Psoas muscle (tissue), 8 donors: ENCODE data around the gene ERBIN. TPM values are rescaled to one million over a fixed set of nuclear protein-coding genes. Genes with fewer than 3 reads are reported as not detected.
A peak's percentile ranks its signal among the peaks of the same experiment; 100 is the strongest.

Source experiments
- ATAC-seq, 4 donors: fragments of 200-7000 bp; cut with Tn5 transposase; one replicate each; pipeline ENCODE4 v1.9.1; 2020; ENCODE audit warnings: moderate library complexity in 3 of 4, mild to moderate bottlenecking in 2 of 4
- DNase-seq, 2 donors: peaks; one replicate each; pipeline ENCODE4 v3.0.0-alpha.2; 2020
- H3K27ac ChIP-seq: fragments of 200-600 bp; one replicate; pipeline ENCODE4 v1.8.0; 2022
- H3K27me3 ChIP-seq, 3 donors: fragments of 200-600 bp in 1 of 3; one replicate each; pipeline versions ENCODE4 v1.6.1 to v1.8.0; 2013 to 2022; ENCODE audit warnings: low read length in 2 of 3, mild to moderate bottlenecking in 2 of 3, moderate library complexity in 1 of 3; ENCODE audit not compliant: insufficient read depth in 3 of 3
- H3K36me3 ChIP-seq, 2 donors: fragments of 200-600 bp in 1 of 2; one replicate each; pipeline versions ENCODE4 v1.6.1 to v1.8.0; 2013 to 2022; ENCODE audit warnings: low read depth in 1 of 2, mild to moderate bottlenecking in 1 of 2, moderate library complexity in 1 of 2; ENCODE audit not compliant: insufficient read depth in 1 of 2
- H3K4me1 ChIP-seq: fragments of 200-600 bp; one replicate; pipeline ENCODE4 v1.8.0; 2022
- H3K4me3 ChIP-seq: fragments of 200-600 bp; one replicate; pipeline ENCODE4 v1.8.0; 2022; ENCODE audit warnings: mild to moderate bottlenecking
- H3K9me3 ChIP-seq: fragments of 200-600 bp; one replicate; pipeline ENCODE4 v1.8.0; 2022
- CTCF ChIP-seq: fragments of 200-600 bp; IDR thresholded peaks from one replicate; pipeline ENCODE4 v1.8.0; 2022; ENCODE audit warnings: antibody characterized with exemption
- WGBS, 3 donors: extraction: QIAGEN DNeasy Blood & Tissue Kit; methylation state at CpG; one replicate each; pipeline versions ENCODE4 v1.1.6 to v1.1.7; 2013; 5-methylcytosine and 5-hydroxymethylcytosine counted together
- intact Hi-C, 2 donors: fragments of 100-400 bp; cut with DNase I; formaldehyde crosslinking; loops; one replicate each; pipeline versions ENCODE4 v1.11.0 to v1.14.2; 2022
- polyA plus RNA-seq, 3 donors: library from polyadenylated mRNA; stranded (reverse); fragments of 200-250 nt; gene quantifications; one replicate each; pipeline ENCODE4 v1.2.3, GENCODE V29; 2013
- total RNA-seq, 4 donors: library from RNA; stranded (reverse); fragmentation: NEBNext Ultra II Directional in 2 of 4; extraction: Animal tissue kit (Norgen Biotek cat#: 25700) in 2 of 4; gene quantifications; one replicate each; pipeline versions ENCODE4 v1.2.1 to v1.2.4, GENCODE V29; 2021 to 2023
- donor health status: healthy with polysubstance abuse.
- donor health status: DM: no; HTN: no; CAD: no; lungs with moderate emphysema.
- donor health status: Bipolar disorder and iron deficiency.
- donor health status: healthy.
- donor health status: DM: yes; HTN: yes; CAD: no.
- donor health status: DM: no; HTN: no; CAD: no.
- donor health status: DM: no; HTN: no; CAD: no.
- donor health status: DM: yes; HTN: yes; CAD: no.

ERBIN gene
- total and polyA plus RNA-seq, 7 donors, result 8.3 to 56.6 (median 28.8) TPM

DNA sequence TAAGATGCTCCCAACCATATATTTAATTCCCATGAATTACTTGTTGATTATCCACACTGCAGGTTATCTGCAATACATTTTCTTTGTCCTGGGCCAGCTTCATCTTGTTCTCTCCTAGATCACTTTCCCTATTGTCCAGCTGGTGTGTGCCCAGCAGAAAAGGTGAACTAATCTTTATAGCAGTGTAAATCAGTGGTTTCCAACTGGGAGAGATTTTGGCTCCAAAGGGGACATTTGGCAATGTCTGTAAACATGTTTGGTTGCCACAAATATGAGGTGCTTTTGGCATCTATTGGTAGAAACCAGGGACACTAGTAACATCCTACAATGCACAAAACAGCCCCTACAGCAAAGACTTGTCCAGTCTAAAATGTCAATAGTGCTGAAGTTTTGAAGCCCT lies 20.1 kb upstream of the ERBIN start:
- H3K4me1 ChIP-seq, result no peaks in the 10 kb centered on the region
- ATAC-seq (no peak), DNase-seq (no peak)
- H3K4me3 ChIP-seq, result no peak overlapping the region
- no peak overlapping the region for H3K27ac ChIP-seq
- H3K36me3 ChIP-seq, result no peaks in the 10 kb centered on the region
- H3K27me3 ChIP-seq, result no peaks in the 10 kb centered on the region
- no peak for TF ChIP-seq CTCF
- no peaks in the 10 kb centered on the region for H3K9me3 ChIP-seq
- intact Hi-C loops, result no loop called here

GRCh38 chr5:65907135-65907534 lies 19.2 kb upstream of the ERBIN start:
- 40 to 63% (median 40%) methylated on average over 2 of the region's 2 CpGs for WGBS, 3 donors
- Histone ChIP-seq H3K27me3 (no peaks in the 10 kb centered on the region), H3K9me3 (no peaks in the 10 kb centered on the region), H3K4me3 (no peak overlapping the region), H3K27ac (no peak overlapping the region), H3K4me1 (no peaks in the 10 kb centered on the region), H3K36me3 (no peaks in the 10 kb centered on the region)
- intact Hi-C loops, result no loop called here
- TF ChIP-seq CTCF, result no peak
- DNase-seq (no peak), ATAC-seq (no peak)

DNA sequence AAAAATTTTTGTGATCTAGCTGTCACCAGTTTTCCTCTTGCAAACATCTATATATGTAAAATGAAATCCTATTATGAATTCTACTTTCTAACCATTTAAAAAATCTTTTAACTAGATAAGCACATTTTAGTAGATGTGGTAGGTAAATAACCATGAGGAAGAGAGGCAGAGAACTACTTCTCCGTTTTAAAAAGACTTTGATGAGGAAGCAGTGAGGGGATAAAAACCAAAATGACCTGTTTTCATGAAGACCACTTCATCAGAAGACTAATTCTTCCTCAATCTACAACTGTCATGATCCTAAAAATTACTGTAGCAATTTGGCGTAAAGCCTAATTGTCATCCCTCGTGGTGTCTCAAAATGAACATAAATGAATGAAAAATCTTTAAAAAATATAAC lies 15.7 kb upstream of the ERBIN start:
- 56 to 63% (median 57%) methylated on average over 3 of the region's 3 CpGs for WGBS, 3 donors

GRCh38 chr5:65912311-65912710 lies 14.1 kb upstream of the ERBIN start:
- H3K36me3 ChIP-seq, result no peaks in the 10 kb centered on the region
- intact Hi-C loops, result no loop called here
- H3K9me3 ChIP-seq, result no peaks in the 10 kb centered on the region
- no peak for TF ChIP-seq CTCF
- no peak for DNase-seq
- 93 to 97% (median 96%) methylated on average over 3 of the region's 3 CpGs for WGBS, 3 donors
- no peaks in the 10 kb centered on the region for H3K4me1 ChIP-seq
- H3K27me3 ChIP-seq, result no peaks in the 10 kb centered on the region
- no peak overlapping the region for H3K27ac ChIP-seq
- no peak for ATAC-seq
- no peak overlapping the region for H3K4me3 ChIP-seq

More for the DNA sequence above, 15.7 kb upstream of the ERBIN start:
- no peaks in the 10 kb centered on the region for H3K4me1 ChIP-seq
- no peaks in the 10 kb centered on the region for H3K9me3 ChIP-seq
- no peak for ATAC-seq
- no peak for DNase-seq
- no peaks in the 10 kb centered on the region for H3K36me3 ChIP-seq
- H3K4me3 ChIP-seq, result no peak overlapping the region
- TF ChIP-seq CTCF, result no peak
- no peaks in the 10 kb centered on the region for H3K27me3 ChIP-seq
- H3K27ac ChIP-seq, result no peak overlapping the region
- intact Hi-C loops, result no loop called here

- intact Hi-C loops, result no loop called here
- no peak overlapping the region for H3K4me3 ChIP-seq
- no peak for DNase-seq
Measured at GRCh38 chr5:65913519-65913918, 12.9 kb upstream of the ERBIN start.

More at GRCh38 chr5:65913519-65913918, 12.9 kb upstream of the ERBIN start:
- 37 to 59% (median 40%) methylated on average over 3 of the region's 3 CpGs for WGBS, 3 donors
- Histone ChIP-seq H3K9me3 (no peaks in the 10 kb centered on the region), H3K4me1 (no peaks in the 10 kb centered on the region), H3K27ac (no peak overlapping the region), H3K27me3 (no peaks in the 10 kb centered on the region), H3K36me3 (no peaks in the 10 kb centered on the region)
- peak in 1 of 4 donors; percentile 52 for ATAC-seq
- TF ChIP-seq CTCF, result no peak
